GM12891 (cell line): ENCODE measurements around the gene TMEM144.

Experiments
- POLR2A ChIP-seq: IDR thresholded peaks from 2 replicates; pipeline ENCODE4 v1.6.1; 2011; ENCODE audit warnings: low read depth, low read length, control low read depth
- POLR2AphosphoS5 ChIP-seq: IDR thresholded peaks from 2 replicates; pipeline ENCODE4 v1.6.1; 2011; ENCODE audit warnings: low read depth, low read length, control low read depth
- TAF1 ChIP-seq: IDR thresholded peaks from 2 replicates; pipeline ENCODE4 v1.6.1; 2011; ENCODE audit warnings: low read depth, low read length, control low read depth

DNA sequence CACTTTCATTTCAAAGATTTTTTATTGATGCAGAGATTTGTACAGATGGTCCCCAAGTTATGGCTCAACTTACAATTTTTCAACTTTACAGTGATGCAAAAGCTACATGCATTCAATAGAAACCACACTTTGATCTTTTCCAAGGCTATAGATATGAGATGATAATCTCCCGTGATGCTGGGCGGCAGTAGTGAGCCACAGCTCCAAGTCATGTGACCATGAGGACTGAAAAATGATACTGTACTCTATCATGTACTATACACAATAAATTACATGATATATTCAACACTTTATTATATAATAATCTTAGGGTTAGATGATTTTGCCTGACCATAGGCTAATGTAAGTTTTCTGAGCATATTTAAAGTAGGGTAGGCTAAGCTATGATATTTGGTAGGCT, 23.5 kb upstream of the TMEM144 start:
- TF ChIP-seq POLR2AphosphoS5 (no peak), POLR2A (no peak), TAF1 (no peak)
